Heart left ventricle (tissue), 16 donors: Measurements from ENCODE around the gene CDK5RAP3. TPM values are rescaled to one million over a fixed set of nuclear protein-coding genes. Genes with fewer than 3 reads are reported as not detected.

Experiments used
- ATAC-seq, 4 donors: fragments of 200-7000 bp; cut with Tn5 transposase; one replicate each; pipeline ENCODE4 v1.9.1; 2020 to 2022; ENCODE audit warnings: moderate library complexity in 4 of 4, mild to moderate bottlenecking in 3 of 4, moderate number of reproducible peaks in 1 of 4
- DNase-seq, 5 donors: peaks; one replicate each; pipeline ENCODE4 v3.0.0-alpha.2; 2020
- H3K27ac ChIP-seq, 12 donors: fragments of 200-600 bp; sonication (generic) in 4 of 12; one replicate each; pipeline versions ENCODE4 v1.5.0 to v1.8.0; 2016 to 2022; ENCODE audit warnings: mild to moderate bottlenecking in 2 of 12
- H3K27me3 ChIP-seq, 9 donors: fragments of 200-600 bp; sonication (generic) in 2 of 9; one replicate each; pipeline versions ENCODE4 v1.5.1 to v1.8.0; 2016 to 2022; ENCODE audit warnings: mild to moderate bottlenecking in 3 of 9
- H3K36me3 ChIP-seq, 9 donors: fragments of 200-600 bp; sonication (generic) in 2 of 9; one replicate each; pipeline versions ENCODE4 v1.5.0 to v1.8.0; 2018 to 2022; ENCODE audit warnings: mild to moderate bottlenecking in 2 of 9
- H3K4me1 ChIP-seq, 12 donors: fragments of 200-600 bp; sonication (generic) in 4 of 12; one replicate each; pipeline versions ENCODE4 v1.5.0 to v1.8.0; 2016 to 2022; ENCODE audit warnings: mild to moderate bottlenecking in 3 of 12
- H3K4me3 ChIP-seq, 12 donors: fragments of 200-600 bp; sonication (generic) in 4 of 12; one replicate each; pipeline versions ENCODE4 v1.5.0 to v1.8.0; 2017 to 2022; ENCODE audit warnings: mild to moderate bottlenecking in 9 of 12, moderate library complexity in 4 of 12
- H3K9me3 ChIP-seq, 12 donors: fragments of 200-600 bp; sonication (generic) in 4 of 12; one replicate each; pipeline versions ENCODE4 v1.5.0 to v1.8.0; 2016 to 2022; ENCODE audit warnings: mild to moderate bottlenecking in 1 of 12
- POLR2A ChIP-seq, 2 donors: fragments of 450-650 bp; IDR thresholded peaks; one replicate each; pipeline ENCODE4 v1.6.1; 2017; ENCODE audit warnings: antibody characterized with exemption in 2 of 2, mild to moderate bottlenecking in 2 of 2, moderate library complexity in 2 of 2
- WGBS, 4 donors: extraction: QIAGEN DNeasy Blood & Tissue Kit in 2 of 4; methylation state at CpG; one replicate each; pipeline versions ENCODE4 v1.1.5 to v1.1.7; 2013 to 2018; 5-methylcytosine and 5-hydroxymethylcytosine counted together
- intact Hi-C, 10 donors: fragments of 100-400 bp; cut with DNase I; formaldehyde crosslinking; loops; one replicate each; pipeline versions ENCODE4 v1.11.1 to v1.14.2; 2022
- polyA plus RNA-seq, 2 donors: library from polyadenylated mRNA; stranded (reverse); fragments of 200-250 nt; gene quantifications; one replicate each; pipeline ENCODE4 v1.2.3, GENCODE V29; 2013
- total RNA-seq, 9 donors: library from RNA; depleted of rRNA in 2 of 9; stranded (reverse); fragments of >200 nt in 2 of 9; fragmentation: NEBNext Ultra II Directional in 3 of 9; extraction: Animal tissue kit (Norgen Biotek cat#: 25700) in 3 of 9; gene quantifications; one replicate each; pipeline versions ENCODE4 v1.1.0 to v1.2.4, GENCODE V29; 2016 to 2023
- TF ChIP-seq, protein P1 (sequence below), 12 donors: fragments of 200-600 bp; sonication (generic) in 4 of 12; IDR thresholded peaks; one replicate each; pipeline versions ENCODE4 v1.5.0 to v1.8.0; 2018 to 2022; ENCODE audit warnings: antibody characterized with exemption in 12 of 12, mild to moderate bottlenecking in 5 of 12
- donor health status: ischemic (EF 13 %, LVEDD 7.1; RV severe dilation, severe dysfunction).
- donor health status: healthy with polysubstance abuse.
- donor health status: DM: no; HTN: yes; CAD: no.
- donor health status: DM: no; HTN: no; CAD: no.
- donor health status: ischemic (EF 25% LVEDD 6.9; RV normal size, moderate dysfunction).
- donor health status: ischemic (EF 25% LVEDD 5.7; RV mildly dilated, moderate dysfunction).
- donor health status: healthy.
- donor health status: DM: yes; HTN: yes; CAD: no.
- donor health status: ischemic (EF 35%, LVEDD 5.7; RV mildly dilated, moderate dysfunction).
- donor health status: nonischemic (EF 11% LVEDD 7.7; RV severe dilation, severe dysfunction).
- donor health status: DM: yes; HTN: yes; CAD: no.
- donor health status: PGD.
- donor health status: ischemic (EF 29% LVEDD 5.4; RV normal size, mild dysfunction).
- donor health status: nonischemic (EF 23%, LVEDD 6.1; RV moderate dilation, normal function).

The CDK5RAP3 gene
- total and polyA plus RNA-seq, 11 donors: 41.2 to 80.9 (median 53.8) TPM

DNA sequence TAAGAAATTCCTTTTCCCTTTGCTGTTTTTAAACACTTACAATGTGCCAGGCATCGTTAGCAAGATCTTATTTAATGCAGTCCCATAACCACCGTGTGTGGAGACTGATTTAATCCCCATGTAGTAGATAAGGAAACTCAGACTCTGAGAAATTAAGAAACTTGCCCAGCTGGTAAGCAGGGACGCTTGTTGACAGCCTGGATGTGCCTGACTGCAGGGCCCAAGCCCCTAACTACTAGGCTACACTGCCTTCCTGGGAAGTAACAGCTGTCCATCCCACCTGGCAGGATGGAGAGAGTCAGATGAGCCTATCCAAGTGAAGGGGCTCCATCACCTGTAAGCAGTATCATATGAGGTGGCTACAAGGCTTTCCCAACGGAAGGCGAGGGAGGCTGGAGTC, 23.1 kb downstream of the CDK5RAP3 start:
- TF ChIP-seq, protein P1, sequence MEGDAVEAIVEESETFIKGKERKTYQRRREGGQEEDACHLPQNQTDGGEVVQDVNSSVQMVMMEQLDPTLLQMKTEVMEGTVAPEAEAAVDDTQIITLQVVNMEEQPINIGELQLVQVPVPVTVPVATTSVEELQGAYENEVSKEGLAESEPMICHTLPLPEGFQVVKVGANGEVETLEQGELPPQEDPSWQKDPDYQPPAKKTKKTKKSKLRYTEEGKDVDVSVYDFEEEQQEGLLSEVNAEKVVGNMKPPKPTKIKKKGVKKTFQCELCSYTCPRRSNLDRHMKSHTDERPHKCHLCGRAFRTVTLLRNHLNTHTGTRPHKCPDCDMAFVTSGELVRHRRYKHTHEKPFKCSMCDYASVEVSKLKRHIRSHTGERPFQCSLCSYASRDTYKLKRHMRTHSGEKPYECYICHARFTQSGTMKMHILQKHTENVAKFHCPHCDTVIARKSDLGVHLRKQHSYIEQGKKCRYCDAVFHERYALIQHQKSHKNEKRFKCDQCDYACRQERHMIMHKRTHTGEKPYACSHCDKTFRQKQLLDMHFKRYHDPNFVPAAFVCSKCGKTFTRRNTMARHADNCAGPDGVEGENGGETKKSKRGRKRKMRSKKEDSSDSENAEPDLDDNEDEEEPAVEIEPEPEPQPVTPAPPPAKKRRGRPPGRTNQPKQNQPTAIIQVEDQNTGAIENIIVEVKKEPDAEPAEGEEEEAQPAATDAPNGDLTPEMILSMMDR (IDR thresholded peaks at IDR 0.05): no peak
- TF ChIP-seq POLR2A (IDR thresholded peaks at IDR 0.05): no peak
- Histone ChIP-seq H3K36me3 (no peaks in the 10 kb centered on the region), H3K4me3 (no peak overlapping the region), H3K9me3 (no peaks in the 10 kb centered on the region), H3K27me3 (no peaks in the 10 kb centered on the region), H3K27ac (no peak overlapping the region), H3K4me1 (peaks cover 0 to 20% (median 0%) of the 10 kb centered on the region in 12 donors)
- DNase-seq (no peak), ATAC-seq (no peak)
- 79 to 86% (median 84%) methylated on average over 5 of the region's 5 CpGs for WGBS, 4 donors
- intact Hi-C loops: no loop called here

DNA sequence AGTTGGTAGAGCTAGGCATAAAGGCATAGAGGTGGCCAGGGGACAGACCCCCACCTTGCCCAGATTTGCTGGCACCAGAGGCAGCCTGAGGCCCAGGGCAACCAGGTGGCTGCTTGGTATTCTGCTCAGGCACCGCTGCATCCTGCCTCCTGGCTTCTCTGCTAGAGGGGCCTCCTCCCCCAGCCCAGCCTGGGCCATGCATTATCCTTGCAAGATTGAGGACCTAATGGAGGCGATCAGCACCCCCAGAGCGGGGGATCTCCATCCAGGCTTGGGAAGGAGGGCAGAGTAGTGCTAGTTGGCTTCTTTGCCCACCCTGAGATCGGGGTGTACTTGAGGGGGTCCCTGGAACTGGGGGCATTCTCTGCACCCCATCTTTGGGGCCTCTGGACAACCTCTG, 23.8 kb downstream of the CDK5RAP3 start:
- WGBS, 4 donors: 86 to 95% (median 95%) methylated on average over 3 to 4 of the region's 4 CpGs
- no peak for ATAC-seq
- TF ChIP-seq, protein P1 (IDR thresholded peaks at IDR 0.05): no peak
- TF ChIP-seq POLR2A (IDR thresholded peaks at IDR 0.05): no peak

DNA sequence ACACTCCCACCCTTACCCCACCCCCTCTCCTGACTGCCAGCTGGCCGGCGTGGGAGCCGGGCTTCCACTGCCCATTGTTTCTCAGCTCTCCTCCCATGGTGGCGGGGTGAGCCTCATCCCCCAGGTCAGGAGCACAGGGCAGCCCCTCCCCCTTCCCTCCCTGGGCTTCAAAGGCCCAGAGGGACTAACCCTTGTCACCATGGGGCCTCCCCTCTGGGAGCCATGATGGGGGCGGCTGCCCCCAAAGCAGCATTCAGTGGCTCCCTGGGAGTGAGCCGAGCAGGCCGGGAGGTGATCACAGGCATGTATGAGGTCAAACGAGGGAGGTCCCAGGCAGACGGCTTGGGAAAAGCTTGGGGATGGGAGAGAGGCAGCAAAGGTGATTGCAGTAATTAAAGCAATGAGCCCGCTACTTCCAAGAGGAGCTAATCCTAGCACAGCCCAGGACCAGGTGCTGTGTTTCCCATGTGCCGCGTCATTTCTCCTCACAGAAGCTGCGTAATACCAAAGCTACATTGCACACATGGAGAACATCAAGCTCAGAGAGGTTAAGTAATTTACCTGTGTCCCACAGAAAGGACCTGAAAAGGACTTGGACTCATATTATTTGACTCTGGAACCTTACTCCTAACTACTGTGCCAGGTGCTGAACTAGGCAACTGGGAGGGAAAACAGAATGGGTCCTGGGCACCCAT, 24.5 kb downstream of the CDK5RAP3 start:
- Histone ChIP-seq H3K36me3 (no peaks in the 10 kb centered on the region), H3K27ac (no peak overlapping the region), H3K4me1 (peaks cover 0 to 20% (median 0%) of the 10 kb centered on the region in 12 donors), H3K27me3 (no peaks in the 10 kb centered on the region), H3K4me3 (no peak overlapping the region), H3K9me3 (no peaks in the 10 kb centered on the region)
- intact Hi-C loops: no loop called here
- DNase-seq (no peak), ATAC-seq (no peak)
- WGBS, 4 donors: 69 to 78% (median 71%) methylated on average over 13 of the region's 13 CpGs
- TF ChIP-seq POLR2A (IDR thresholded peaks at IDR 0.05): no peak
- TF ChIP-seq, protein P1 (IDR thresholded peaks at IDR 0.05): no peak

More for the DNA sequence above, 23.8 kb downstream of the CDK5RAP3 start:
- H3K4me1 ChIP-seq: peaks cover 0 to 20% (median 0%) of the 10 kb centered on the region in 12 donors
- H3K36me3 ChIP-seq: no peaks in the 10 kb centered on the region
- no peak for DNase-seq
- no peaks in the 10 kb centered on the region for H3K9me3 ChIP-seq
- no peak overlapping the region for H3K27ac ChIP-seq
- intact Hi-C loops: no loop called here
- no peak overlapping the region for H3K4me3 ChIP-seq
- H3K27me3 ChIP-seq: no peaks in the 10 kb centered on the region

DNA sequence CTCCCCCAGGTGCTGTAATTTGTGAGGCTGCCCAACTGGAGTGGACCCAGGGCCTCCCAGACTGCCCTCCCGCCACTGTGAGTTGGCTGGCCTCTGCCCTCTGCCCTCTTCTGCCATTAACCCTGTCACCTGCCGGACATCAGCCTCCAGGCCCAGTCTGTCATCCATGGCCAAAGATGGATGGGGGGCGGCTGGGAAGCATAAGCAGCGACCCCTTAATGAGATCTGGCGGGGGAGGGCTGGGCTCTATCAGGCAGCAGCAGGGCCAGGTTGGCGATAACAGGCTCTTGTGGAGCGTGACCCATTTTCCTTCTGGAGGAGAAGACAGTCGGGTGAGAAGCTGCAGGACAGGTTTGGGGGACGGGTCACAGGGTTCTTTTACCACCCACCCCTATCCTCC, 25.3 kb downstream of the CDK5RAP3 start:
- 77 to 83% (median 80%) methylated on average over 9 of the region's 9 CpGs for WGBS, 4 donors
- intact Hi-C loops: no loop called here
- no peak for ATAC-seq
- Histone ChIP-seq H3K27ac (no peak overlapping the region), H3K9me3 (no peaks in the 10 kb centered on the region), H3K27me3 (no peaks in the 10 kb centered on the region), H3K4me3 (no peak overlapping the region), H3K4me1 (peaks cover 0 to 20% (median 0%) of the 10 kb centered on the region in 12 donors), H3K36me3 (no peaks in the 10 kb centered on the region)
- no peak for DNase-seq
- TF ChIP-seq, protein P1 (IDR thresholded peaks at IDR 0.05): no peak
- no peak for TF ChIP-seq POLR2A (IDR thresholded peaks at IDR 0.05)
